NB4 (cell line): ENCODE results near the gene FKBP11.

Experiments used
- MYC ChIP-seq: IDR thresholded peaks from 2 replicates; pipeline ENCODE4 v1.6.1; 2011; ENCODE audit warnings: low read depth, low read length
- POLR2A ChIP-seq: IDR thresholded peaks from 2 replicates; pipeline ENCODE4 v1.6.1; 2011; ENCODE audit warnings: mild to moderate bottlenecking; ENCODE audit not compliant: insufficient read length; ENCODE audit errors: extremely low read depth
- TF ChIP-seq, protein P1 (sequence below): IDR thresholded peaks from one replicate; pipeline ENCODE4 v1.5.1; 2012; ENCODE audit warnings: low read depth, low read length
- TF ChIP-seq, protein P2 (sequence below): IDR thresholded peaks from 2 replicates; pipeline ENCODE4 v1.6.1; 2011; ENCODE audit warnings: low read depth, low read length

DNA sequence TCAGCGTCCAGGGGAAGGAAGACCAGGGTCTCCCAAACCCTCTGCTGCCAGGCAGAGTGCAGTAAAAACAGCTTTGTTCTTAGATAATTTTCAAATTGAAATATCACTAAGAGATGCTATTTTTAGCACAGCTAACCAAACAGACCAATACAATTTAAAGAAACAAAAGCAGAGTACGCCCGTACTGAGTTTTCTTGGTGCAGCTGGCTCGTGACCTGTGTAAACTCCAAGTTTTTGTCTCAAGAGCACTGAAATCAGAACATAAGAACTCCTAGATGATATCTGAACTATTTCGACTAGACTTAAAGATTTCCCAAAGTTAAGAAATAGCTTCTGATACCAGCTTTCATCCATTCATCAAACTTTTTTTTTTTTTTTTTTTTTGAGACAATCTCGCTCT, 21.7 kb upstream of the FKBP11 start:
- TF ChIP-seq, protein P1, sequence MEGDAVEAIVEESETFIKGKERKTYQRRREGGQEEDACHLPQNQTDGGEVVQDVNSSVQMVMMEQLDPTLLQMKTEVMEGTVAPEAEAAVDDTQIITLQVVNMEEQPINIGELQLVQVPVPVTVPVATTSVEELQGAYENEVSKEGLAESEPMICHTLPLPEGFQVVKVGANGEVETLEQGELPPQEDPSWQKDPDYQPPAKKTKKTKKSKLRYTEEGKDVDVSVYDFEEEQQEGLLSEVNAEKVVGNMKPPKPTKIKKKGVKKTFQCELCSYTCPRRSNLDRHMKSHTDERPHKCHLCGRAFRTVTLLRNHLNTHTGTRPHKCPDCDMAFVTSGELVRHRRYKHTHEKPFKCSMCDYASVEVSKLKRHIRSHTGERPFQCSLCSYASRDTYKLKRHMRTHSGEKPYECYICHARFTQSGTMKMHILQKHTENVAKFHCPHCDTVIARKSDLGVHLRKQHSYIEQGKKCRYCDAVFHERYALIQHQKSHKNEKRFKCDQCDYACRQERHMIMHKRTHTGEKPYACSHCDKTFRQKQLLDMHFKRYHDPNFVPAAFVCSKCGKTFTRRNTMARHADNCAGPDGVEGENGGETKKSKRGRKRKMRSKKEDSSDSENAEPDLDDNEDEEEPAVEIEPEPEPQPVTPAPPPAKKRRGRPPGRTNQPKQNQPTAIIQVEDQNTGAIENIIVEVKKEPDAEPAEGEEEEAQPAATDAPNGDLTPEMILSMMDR, result no peak
- no peak for TF ChIP-seq POLR2A
- TF ChIP-seq, protein P2, sequence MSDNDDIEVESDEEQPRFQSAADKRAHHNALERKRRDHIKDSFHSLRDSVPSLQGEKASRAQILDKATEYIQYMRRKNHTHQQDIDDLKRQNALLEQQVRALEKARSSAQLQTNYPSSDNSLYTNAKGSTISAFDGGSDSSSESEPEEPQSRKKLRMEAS, result no peak
- no peak for TF ChIP-seq MYC
